ENCODE results near the gene PTPN9. TPM values are rescaled to one million over a fixed set of nuclear protein-coding genes. Genes with fewer than 3 reads are reported as not detected.

Gene PTPN9
- total and polyA plus RNA-seq, 10 of the 15 experiments (the other 5 are each of a cell fraction or from before 2014, with no cell fraction given) = 7.8 to 29.1 (median 18.5) TPM

DNA sequence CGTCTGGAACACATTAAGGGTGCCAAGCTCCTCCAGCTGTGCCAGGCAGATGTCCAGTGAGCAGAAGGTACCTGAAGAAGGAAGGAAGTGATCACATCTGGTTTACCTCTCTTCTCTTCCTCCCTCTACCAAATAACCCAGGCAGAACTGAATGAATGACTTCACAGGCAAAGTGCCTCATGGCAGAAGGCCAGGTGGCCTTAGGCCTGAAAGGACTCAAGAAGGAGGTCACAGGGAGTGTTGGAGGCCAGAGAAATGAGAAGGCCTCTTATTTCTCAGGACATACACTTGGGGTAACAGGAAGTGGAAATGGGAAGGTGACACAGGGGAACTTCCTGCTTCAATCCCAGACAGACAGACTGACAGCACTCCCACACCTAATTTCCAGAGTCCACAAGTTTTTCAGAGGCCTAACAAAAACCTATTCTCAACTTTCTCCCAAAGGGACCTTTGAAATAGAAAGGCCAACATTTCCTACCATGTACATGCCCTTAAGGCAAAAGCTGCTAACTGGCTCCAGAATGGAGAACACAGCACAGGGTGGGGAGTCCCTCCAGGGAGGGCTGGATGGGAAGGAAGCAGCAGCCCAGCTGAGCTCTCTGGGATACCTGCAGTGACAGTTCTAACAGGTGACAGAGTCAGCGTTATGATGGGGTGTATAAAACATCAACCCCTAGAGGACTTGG lies 110.1 kb downstream of the PTPN9 start:
- Histone ChIP-seq H3K27ac (ENCODE audit: control insufficient read depth, insufficient read depth) (no peak overlapping the region), H3K4me2 (ENCODE audit: control insufficient read depth, insufficient read depth) (no peak overlapping the region), H3K79me2 (ENCODE audit: control insufficient read depth, insufficient read depth, low read length) (no peaks in the 10 kb centered on the region), H3K36me3 (ENCODE audit: control insufficient read depth in 2 of 2, insufficient read depth in 2 of 2, low read length in 1 of 2) (peaks cover 8 to 22% of the 10 kb centered on the region in 2 experiments; a peak in 3 of 4 replicates), H2AFZ (ENCODE audit: control insufficient read depth, low read depth, low read length) (no peak overlapping the region), H3K9ac (ENCODE audit: control insufficient read depth, insufficient read depth, low read length) (no peak overlapping the region), H3K4me3 (no peak overlapping the region), H3K9me3 (replicated peaks; ENCODE audit: control insufficient read depth, insufficient read depth, low read length) (no peaks in the 10 kb centered on the region), H3K4me1 (ENCODE audit: control insufficient read depth, insufficient read depth, low read length) (no peaks in the 10 kb centered on the region), H4K20me1 (ENCODE audit: control insufficient read depth, insufficient read depth) (no peaks in the 10 kb centered on the region), H3K27me3 (replicated peaks in 1 of 2; ENCODE audit: control insufficient read depth in 2 of 2, insufficient read depth in 2 of 2, low read length in 1 of 2) (no peaks in the 10 kb centered on the region)
- in situ Hi-C loops (cut with MboI) = no loop called here
- ATAC-seq (no peak), FAIRE-seq (no peak), DNase-seq (ENCODE audit: low read depth, low spot score) (no peak)
- 100% methylated on average over 2 of the region's 2 CpGs for WGBS (ENCODE audit: insufficient coverage, insufficient replicate concordance, low lambda C conversion rate, missing lambda C conversion rate)
- ChIA-PET POLR2A (no interaction called here), SMC1A (ENCODE audit: uncharacterized antibody, unreplicated experiment) (no interaction called here), CTCF (no interaction called here), RAD21 (ENCODE audit: unreplicated experiment) (no interaction called here)
- no TSS peak for BruUV-seq (replicated peaks)
- intact Hi-C loops (cut with micrococcal nuclease; ENCODE audit: unreplicated experiment) = no loop called here
- TF ChIP-seq SIX5 (IDR thresholded peaks at IDR 0.05; ENCODE audit: low read depth, low read length, severe bottlenecking) = no peak
- no peak for TF ChIP-seq SUZ12 (IDR thresholded peaks at IDR 0.05; ENCODE audit: unreplicated experiment)
- no peak for TF ChIP-seq CBX3 (IDR thresholded peaks at IDR 0.05; ENCODE audit: borderline replicate concordance, low read depth)
- TF ChIP-seq HDAC6 (IDR thresholded peaks at IDR 0.05; ENCODE audit: unreplicated experiment) = no peak

DNA sequence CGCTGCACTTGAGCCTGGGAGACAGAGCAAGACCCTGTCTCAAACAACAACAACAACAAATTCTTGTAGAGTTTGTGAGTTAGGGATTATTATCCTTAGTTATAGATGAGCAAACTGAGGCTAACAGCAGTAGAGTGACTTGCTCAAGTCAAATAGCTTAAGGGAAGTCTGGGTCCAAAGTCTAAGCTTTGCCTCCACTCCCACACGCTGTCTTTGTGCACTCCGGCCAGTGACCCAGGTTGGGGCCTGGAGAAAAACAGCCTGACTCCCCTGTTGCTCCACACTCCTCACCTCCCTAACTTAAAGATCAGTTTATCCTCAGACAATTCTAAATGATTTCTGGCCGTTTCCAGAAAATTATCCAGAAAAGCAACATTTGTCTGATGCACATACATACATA lies 118.5 kb downstream of the PTPN9 start:
- Histone ChIP-seq H4K20me1 (ENCODE audit: control insufficient read depth, insufficient read depth) (no peaks in the 10 kb centered on the region), H3K4me3 (no peak overlapping the region), H3K9me3 (replicated peaks; ENCODE audit: control insufficient read depth, insufficient read depth, low read length) (no peaks in the 10 kb centered on the region), H3K4me1 (ENCODE audit: control insufficient read depth, insufficient read depth, low read length) (peaks cover 5% of the 10 kb centered on the region), H2AFZ (ENCODE audit: control insufficient read depth, low read depth, low read length) (no peak overlapping the region), H3K27ac (ENCODE audit: control insufficient read depth, insufficient read depth) (no peak overlapping the region), H3K79me2 (ENCODE audit: control insufficient read depth, insufficient read depth, low read length) (no peaks in the 10 kb centered on the region; the same call in 1 of the 2 replicates), H3K9ac (ENCODE audit: control insufficient read depth, insufficient read depth, low read length) (no peak overlapping the region), H3K36me3 (ENCODE audit: control insufficient read depth in 2 of 2, insufficient read depth in 2 of 2, low read length in 1 of 2) (no peaks in the 10 kb centered on the region), H3K4me2 (ENCODE audit: control insufficient read depth, insufficient read depth) (no peak overlapping the region), H3K27me3 (replicated peaks in 1 of 2; ENCODE audit: control insufficient read depth in 2 of 2, insufficient read depth in 2 of 2, low read length in 1 of 2) (no peaks in the 10 kb centered on the region)
- intact Hi-C loops (cut with micrococcal nuclease; ENCODE audit: unreplicated experiment) (no loop called here), in situ Hi-C loops (cut with MboI) (no loop called here)
- TF ChIP-seq TARDBP (IDR thresholded peaks at IDR 0.05; ENCODE audit: borderline replicate concordance) (no peak), FOS (IDR thresholded peaks at IDR 0.05; ENCODE audit: borderline replicate concordance, extremely low read depth, insufficient read length) (no peak), ZZZ3 (IDR thresholded peaks at IDR 0.05; ENCODE audit: control insufficient read depth, insufficient read length, low read depth) (no peak), SP1 (IDR thresholded peaks at IDR 0.05; ENCODE audit: low read depth, low read length) (no peak), NR2C2 (IDR thresholded peaks at IDR 0.05; ENCODE audit: borderline replicate concordance, control insufficient read depth, insufficient read length, low read depth) (no peak), ETV6 (conservative IDR thresholded peaks at IDR 0.05 in 1 of 2, IDR thresholded peaks at IDR 0.05 in 1 of 2; ENCODE audit: borderline replicate concordance in 1 of 2, low read depth in 1 of 2) (no peak), SPI1 (IDR thresholded peaks at IDR 0.05; ENCODE audit: borderline replicate concordance, insufficient read depth, low read depth, low read length) (no peak)
- TF ChIP-seq, protein P1, sequence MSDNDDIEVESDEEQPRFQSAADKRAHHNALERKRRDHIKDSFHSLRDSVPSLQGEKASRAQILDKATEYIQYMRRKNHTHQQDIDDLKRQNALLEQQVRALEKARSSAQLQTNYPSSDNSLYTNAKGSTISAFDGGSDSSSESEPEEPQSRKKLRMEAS (IDR thresholded peaks at IDR 0.05; ENCODE audit: low read depth, low read length) = no peak
- TF ChIP-seq, protein P2, sequence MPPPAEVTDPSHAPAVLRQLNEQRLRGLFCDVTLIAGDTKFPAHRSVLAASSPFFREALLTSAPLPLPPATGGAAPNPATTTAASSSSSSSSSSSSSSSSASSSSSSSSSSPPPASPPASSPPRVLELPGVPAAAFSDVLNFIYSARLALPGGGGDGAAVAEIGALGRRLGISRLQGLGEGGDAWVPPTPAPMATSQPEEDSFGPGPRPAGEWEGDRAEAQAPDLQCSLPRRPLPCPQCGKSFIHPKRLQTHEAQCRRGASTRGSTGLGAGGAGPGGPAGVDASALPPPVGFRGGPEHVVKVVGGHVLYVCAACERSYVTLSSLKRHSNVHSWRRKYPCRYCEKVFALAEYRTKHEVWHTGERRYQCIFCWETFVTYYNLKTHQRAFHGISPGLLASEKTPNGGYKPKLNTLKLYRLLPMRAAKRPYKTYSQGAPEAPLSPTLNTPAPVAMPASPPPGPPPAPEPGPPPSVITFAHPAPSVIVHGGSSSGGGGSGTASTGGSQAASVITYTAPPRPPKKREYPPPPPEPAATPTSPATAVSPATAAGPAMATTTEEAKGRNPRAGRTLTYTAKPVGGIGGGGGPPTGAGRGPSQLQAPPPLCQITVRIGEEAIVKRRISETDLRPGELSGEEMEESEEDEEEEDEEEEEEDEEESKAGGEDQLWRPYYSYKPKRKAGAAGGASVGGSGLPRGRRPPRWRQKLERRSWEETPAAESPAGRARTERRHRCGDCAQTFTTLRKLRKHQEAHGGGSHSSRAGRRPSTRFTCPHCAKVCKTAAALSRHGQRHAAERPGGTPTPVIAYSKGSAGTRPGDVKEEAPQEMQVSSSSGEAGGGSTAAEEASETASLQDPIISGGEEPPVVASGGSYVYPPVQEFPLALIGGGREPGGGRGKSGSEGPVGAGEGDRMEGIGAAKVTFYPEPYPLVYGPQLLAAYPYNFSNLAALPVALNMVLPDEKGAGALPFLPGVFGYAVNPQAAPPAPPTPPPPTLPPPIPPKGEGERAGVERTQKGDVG (CRISPR knock-in tag; IDR thresholded peaks at IDR 0.05) = no peak
- DNase-seq (ENCODE audit: low read depth, low spot score) (no peak), ATAC-seq (no peak), FAIRE-seq (no peak)
- WGBS (ENCODE audit: insufficient coverage, insufficient replicate concordance, low lambda C conversion rate, missing lambda C conversion rate) = 85% methylated on average over 4 of the region's 4 CpGs
- POLR2A ChIA-PET = interaction anchor here (1.0 kb wide), 1 partner anchor 9 kb away, joined by 4 read pairs; the partner anchor contains the start of gene SIN3A
- SMC1A ChIA-PET (ENCODE audit: uncharacterized antibody, unreplicated experiment) = interaction anchor here (0.7 to 1.0 kb wide), 2 partner anchors 12 to 49 kb away, joined by 3 read pairs; no protein-coding TSS in a partner anchor
- BruUV-seq (replicated peaks) = no TSS peak
- RAD21 ChIA-PET (ENCODE audit: unreplicated experiment) = interaction anchor here (0.6 to 1.6 kb wide), 3 partner anchors 9 to 165 kb away, joined by 3 to 7 read pairs (median 4); partner anchors contain the start of genes SIN3A and SNUPN
- CTCF ChIA-PET = interaction anchor here (0.9 to 1.0 kb wide), 2 partner anchors 48 to 93 kb away, joined by 3 read pairs; no protein-coding TSS in a partner anchor
